SK-N-SH (cell line): ENCODE data around the gene GHR. TPM values are rescaled to one million over a fixed set of nuclear protein-coding genes. Genes with fewer than 3 reads are reported as not detected.

Experiments used
- CTCF ChIA-PET: fragments of 300-600, 350-600 bp; formaldehyde crosslinking; extraction: SDS; loops from one replicate; lab custom pipeline; 2021; lab: Yijun Ruan, JAX
- POLR2A ChIA-PET: fragments of 350-600 bp; sonication (Branson Sonifier 250); formaldehyde crosslinking; extraction: SDS; loops from one replicate; lab custom pipeline; 2020; ENCODE audit warnings: antibody characterized with exemption, inconsistent platforms; lab: Yijun Ruan, JAX
- DNase-seq: peaks from one replicate; pipeline ENCODE4 v3.0.0; 2012
- H2AFZ ChIP-seq: fragments of 200-600 bp; sonication (generic); 2 replicates; pipeline ENCODE4 v1.8.1; 2016; ENCODE audit warnings: antibody characterized with exemption, mild to moderate bottlenecking, low read depth
- H3F3A ChIP-seq: fragments of 200-600 bp; sonication (generic); replicated peaks from 2 replicates; pipeline ENCODE3; 2016; ENCODE audit warnings: antibody characterized with exemption, mild to moderate bottlenecking; ENCODE audit not compliant: insufficient read depth
- H3K27ac ChIP-seq, 2 experiments: fragments of 200-500 bp in 1 of 2; fragments of 200-600 bp in 1 of 2; sonication (Bioruptor generic) in 1 of 2; sonication (generic), shearing (Covaris generic) in 1 of 2; 2 replicates each; pipeline versions ENCODE4 v1.5.1 to v1.6.1; 2014 to 2016; ENCODE audit warnings: low read depth in 2 of 2, inconsistent platforms in 1 of 2, low read length in 1 of 2, mild to moderate bottlenecking in 1 of 2, mixed read lengths in 1 of 2
- H3K27me3 ChIP-seq: fragments of 200-600 bp; sonication (generic), shearing (Covaris generic); 2 replicates; pipeline ENCODE4 v1.6.1; 2016; ENCODE audit warnings: mixed run types; ENCODE audit not compliant: insufficient read depth
- H3K36me3 ChIP-seq, 2 experiments: fragments of 200-500 bp in 1 of 2; fragments of 200-600 bp in 1 of 2; sonication (Bioruptor generic) in 1 of 2; sonication (generic) in 1 of 2; replicated peaks in 1 of 2; 2 replicates each; pipeline versions ENCODE3 to v1.5.1; 2014 to 2016; ENCODE audit warnings: low read length in 1 of 2, mild to moderate bottlenecking in 1 of 2; ENCODE audit not compliant: insufficient read depth in 2 of 2, control insufficient read depth in 1 of 2
- H3K4me1 ChIP-seq, 2 experiments: fragments of 200-500 bp in 1 of 2; fragments of 200-600 bp in 1 of 2; sonication (Bioruptor generic) in 1 of 2; sonication (generic), shearing (Covaris generic) in 1 of 2; 2 replicates each; pipeline versions ENCODE4 v1.5.1 to v1.6.1; 2014 to 2016; ENCODE audit warnings: low read depth in 1 of 2, low read length in 1 of 2, mixed run types in 1 of 2; ENCODE audit not compliant: insufficient read depth in 2 of 2, control insufficient read depth in 1 of 2
- H3K4me2 ChIP-seq: fragments of 200-600 bp; sonication (generic), shearing (Covaris generic); 2 replicates; pipeline ENCODE4 v1.6.1; 2017; ENCODE audit warnings: mixed run types
- H3K4me3 ChIP-seq, 2 experiments: fragments of 200-500 bp in 1 of 2; fragments of 200-600 bp in 1 of 2; sonication (Bioruptor generic) in 1 of 2; sonication (generic), shearing (Covaris generic) in 1 of 2; 2 replicates each; pipeline versions ENCODE4 v1.5.1 to v1.8.1; 2014 to 2016; ENCODE audit warnings: low read depth in 2 of 2, inconsistent platforms in 1 of 2, low read length in 1 of 2, mild to moderate bottlenecking in 1 of 2, mixed read lengths in 1 of 2, moderate library complexity in 1 of 2
- H3K79me2 ChIP-seq: fragments of 200-600 bp; sonication (generic); 2 replicates; pipeline ENCODE4 v1.8.1; 2017; ENCODE audit warnings: mild to moderate bottlenecking; ENCODE audit not compliant: insufficient read depth
- H3K9ac ChIP-seq: fragments of 200-600 bp; sonication (generic); 2 replicates; pipeline ENCODE4 v1.6.1; 2017; ENCODE audit warnings: mixed run types
- H3K9me2 ChIP-seq: fragments of 200-600 bp; sonication (generic); 2 replicates; pipeline ENCODE4 v1.6.1; 2017; ENCODE audit warnings: mixed run types
- H3K9me3 ChIP-seq: fragments of 200-600 bp; sonication (generic); 2 replicates; pipeline ENCODE4 v1.6.1; 2017; ENCODE audit warnings: mixed run types, mild to moderate bottlenecking, moderate library complexity
- H4K20me1 ChIP-seq: fragments of 200-600 bp; sonication (generic); 2 replicates; pipeline ENCODE4 v1.6.1; 2017; ENCODE audit warnings: mild to moderate bottlenecking, mixed run types; ENCODE audit not compliant: insufficient read depth
- CHD2 ChIP-seq: fragments of 150-350 bp; IDR thresholded peaks from 2 replicates; pipeline ENCODE4 v1.6.1; 2018; ENCODE audit warnings: low read length; ENCODE audit not compliant: partially characterized antibody
- FOXM1 ChIP-seq: IDR thresholded peaks from 2 replicates; pipeline ENCODE4 v1.4.0; 2012; ENCODE audit warnings: low read depth, mild to moderate bottlenecking
- IRF3 ChIP-seq: fragments of 150-350 bp; IDR thresholded peaks from 2 replicates; pipeline ENCODE4 v1.6.1; 2016; ENCODE audit warnings: mild to moderate bottlenecking, low read depth, low read length
- JUND ChIP-seq: IDR thresholded peaks from 2 replicates; pipeline ENCODE4 v1.4.0; 2012
- MEF2A ChIP-seq: IDR thresholded peaks from 2 replicates; pipeline ENCODE4 v1.4.0; 2012; ENCODE audit warnings: low read depth, borderline replicate concordance
- NFIC ChIP-seq: IDR thresholded peaks from 2 replicates; pipeline ENCODE4 v1.4.0; 2012; ENCODE audit warnings: borderline replicate concordance
- NRF1 ChIP-seq: IDR thresholded peaks from 2 replicates; pipeline ENCODE4 v1.6.1; 2012; ENCODE audit warnings: low read depth, mild to moderate bottlenecking, low read length
- POLR2AphosphoS5 ChIP-seq: IDR thresholded peaks from 2 replicates; pipeline ENCODE4 v1.6.1; 2012; ENCODE audit warnings: low read depth, low read length
- RCOR1 ChIP-seq: fragments of 150-350 bp; IDR thresholded peaks from 2 replicates; pipeline ENCODE4 v1.6.1; 2017; ENCODE audit warnings: antibody characterized with exemption, low read length
- RFX5 ChIP-seq: IDR thresholded peaks from 2 replicates; pipeline ENCODE4 v1.6.1; 2012; ENCODE audit warnings: mild to moderate bottlenecking, improper control_type of control experiment, low read length
- RXRA ChIP-seq: IDR thresholded peaks from 2 replicates; pipeline ENCODE4 v1.4.0; 2012; ENCODE audit warnings: low read depth, mild to moderate bottlenecking, borderline replicate concordance
- SMC3 ChIP-seq: IDR thresholded peaks from 2 replicates; pipeline ENCODE4 v1.6.1; 2012; ENCODE audit warnings: low read depth, low read length, improper control_type of control experiment
- TAF1 ChIP-seq: IDR thresholded peaks from 2 replicates; pipeline ENCODE4 v1.6.1; 2012; ENCODE audit warnings: low read depth, mild to moderate bottlenecking, low read length, moderate library complexity, borderline replicate concordance
- TCF12 ChIP-seq: IDR thresholded peaks from 2 replicates; pipeline ENCODE4 v1.4.0; 2012
- TEAD4 ChIP-seq: IDR thresholded peaks from 2 replicates; pipeline ENCODE4 v1.4.0; 2012; ENCODE audit warnings: mild to moderate bottlenecking, borderline replicate concordance; ENCODE audit not compliant: insufficient read depth
- USF1 ChIP-seq: IDR thresholded peaks from 2 replicates; pipeline ENCODE4 v1.4.0; 2012; ENCODE audit warnings: low read depth, borderline replicate concordance
- USF2 ChIP-seq: fragments of 150-350 bp; IDR thresholded peaks from 2 replicates; pipeline ENCODE4 v1.6.1; 2017; ENCODE audit warnings: antibody characterized with exemption, low read length, low read depth, borderline replicate concordance
- ZBTB33 ChIP-seq: IDR thresholded peaks from 2 replicates; pipeline ENCODE4 v1.4.0; 2012; ENCODE audit warnings: low read depth, borderline replicate concordance
- WGBS: methylation state at CpG from one replicate; pipeline ENCODE4 v1.1.6; 2017; ENCODE audit warnings: low lambda C conversion rate; 5-methylcytosine and 5-hydroxymethylcytosine counted together
- polyA plus RNA-seq, 3 experiments: library from polyadenylated mRNA; depleted of rRNA; stranded (reverse); fragments of >200 nt; gene quantifications; 2 replicates each; pipeline ENCODE4 v1.2.3, GENCODE V29; 2012
- TF ChIP-seq, protein P1 (sequence below): fragments of 200-600 bp; sonication (generic); IDR thresholded peaks from 2 replicates; pipeline ENCODE4 v1.6.1; 2017; ENCODE audit warnings: antibody characterized with exemption, mild to moderate bottlenecking, moderate library complexity
- TF ChIP-seq, protein P2 (sequence below): IDR thresholded peaks from 2 replicates; pipeline ENCODE4; 2012

GHR gene
- polyA plus RNA-seq, 1 of the 3 experiments (the other 2 are of a cell fraction), result 0.03 TPM

DNA sequence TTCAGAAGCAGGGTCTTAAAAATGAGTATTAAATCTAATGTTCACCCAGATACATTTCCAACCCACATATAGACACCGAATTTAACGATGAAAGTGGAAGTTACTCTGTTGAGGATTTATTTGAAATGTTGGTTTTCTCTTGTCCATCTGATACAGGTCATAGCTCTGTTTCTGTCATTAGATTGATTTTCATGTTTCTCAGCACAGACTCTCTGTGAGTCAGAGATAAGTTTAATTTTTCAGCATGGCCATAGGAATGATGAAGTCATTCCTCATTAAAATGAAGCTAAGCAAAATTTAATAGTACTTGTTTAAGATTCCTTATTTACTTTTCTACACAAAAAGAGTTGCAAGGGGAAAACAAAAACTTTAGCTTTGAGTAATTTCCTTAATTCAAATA lies 38.8 kb downstream of the GHR start:
- Histone ChIP-seq H3K4me3 (no peak overlapping the region), H3K4me1 (no peaks in the 10 kb centered on the region), H3K9me3 (no peaks in the 10 kb centered on the region), H3K27me3 (no peaks in the 10 kb centered on the region), H3K79me2 (no peaks in the 10 kb centered on the region), H4K20me1 (no peaks in the 10 kb centered on the region), H2AFZ (no peak overlapping the region), H3F3A (no peaks in the 10 kb centered on the region), H3K9me2 (no peaks in the 10 kb centered on the region), H3K4me2 (no peak overlapping the region), H3K9ac (no peak overlapping the region), H3K27ac (no peak overlapping the region), H3K36me3 (no peaks in the 10 kb centered on the region)
- TF ChIP-seq NFIC (no peak), RFX5 (no peak), IRF3 (no peak), TCF12 (no peak), JUND (no peak), TAF1 (no peak), FOXM1 (no peak), USF2 (no peak), NRF1 (no peak), RXRA (no peak), TEAD4 (no peak), RCOR1 (no peak), ZBTB33 (no peak), POLR2AphosphoS5 (no peak), USF1 (no peak), MEF2A (no peak), CHD2 (no peak), SMC3 (no peak)
- TF ChIP-seq, protein P1, sequence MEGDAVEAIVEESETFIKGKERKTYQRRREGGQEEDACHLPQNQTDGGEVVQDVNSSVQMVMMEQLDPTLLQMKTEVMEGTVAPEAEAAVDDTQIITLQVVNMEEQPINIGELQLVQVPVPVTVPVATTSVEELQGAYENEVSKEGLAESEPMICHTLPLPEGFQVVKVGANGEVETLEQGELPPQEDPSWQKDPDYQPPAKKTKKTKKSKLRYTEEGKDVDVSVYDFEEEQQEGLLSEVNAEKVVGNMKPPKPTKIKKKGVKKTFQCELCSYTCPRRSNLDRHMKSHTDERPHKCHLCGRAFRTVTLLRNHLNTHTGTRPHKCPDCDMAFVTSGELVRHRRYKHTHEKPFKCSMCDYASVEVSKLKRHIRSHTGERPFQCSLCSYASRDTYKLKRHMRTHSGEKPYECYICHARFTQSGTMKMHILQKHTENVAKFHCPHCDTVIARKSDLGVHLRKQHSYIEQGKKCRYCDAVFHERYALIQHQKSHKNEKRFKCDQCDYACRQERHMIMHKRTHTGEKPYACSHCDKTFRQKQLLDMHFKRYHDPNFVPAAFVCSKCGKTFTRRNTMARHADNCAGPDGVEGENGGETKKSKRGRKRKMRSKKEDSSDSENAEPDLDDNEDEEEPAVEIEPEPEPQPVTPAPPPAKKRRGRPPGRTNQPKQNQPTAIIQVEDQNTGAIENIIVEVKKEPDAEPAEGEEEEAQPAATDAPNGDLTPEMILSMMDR, result no peak
- TF ChIP-seq, protein P2, sequence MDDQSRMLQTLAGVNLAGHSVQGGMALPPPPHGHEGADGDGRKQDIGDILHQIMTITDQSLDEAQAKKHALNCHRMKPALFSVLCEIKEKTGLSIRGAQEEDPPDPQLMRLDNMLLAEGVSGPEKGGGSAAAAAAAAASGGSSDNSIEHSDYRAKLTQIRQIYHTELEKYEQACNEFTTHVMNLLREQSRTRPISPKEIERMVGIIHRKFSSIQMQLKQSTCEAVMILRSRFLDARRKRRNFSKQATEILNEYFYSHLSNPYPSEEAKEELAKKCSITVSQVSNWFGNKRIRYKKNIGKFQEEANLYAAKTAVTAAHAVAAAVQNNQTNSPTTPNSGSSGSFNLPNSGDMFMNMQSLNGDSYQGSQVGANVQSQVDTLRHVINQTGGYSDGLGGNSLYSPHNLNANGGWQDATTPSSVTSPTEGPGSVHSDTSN, result no peak
- CTCF ChIA-PET, result no interaction called here
- POLR2A ChIA-PET, result no interaction called here
- WGBS, result 2% methylated on average over 2 of the region's 2 CpGs
- DNase-seq, result no peak
